GM12878 (cell line): ENCODE measurements around the gene VEGFB. TPM values are rescaled to one million over a fixed set of nuclear protein-coding genes. Genes with fewer than 3 reads are reported as not detected.
A peak's percentile ranks its signal among the peaks of the same experiment; 100 is the strongest.

Source experiments
- ATAC-seq: fragments of 200-7000 bp; cut with Tn5 transposase; 3 replicates; pipeline ENCODE4 v1.9.1; 2020; ENCODE audit warnings: mild to moderate bottlenecking, moderate library complexity
- BruUV-seq: library from RNA; stranded (reverse); fragments of 400-500 nt; replicated peaks from 2 replicates; lab custom pipeline; 2021; lab: Mats Ljungman, UMichigan
- CTCF ChIA-PET: fragments of 300-600 bp; sonication (Branson Sonifier 250); formaldehyde crosslinking; extraction: SDS; loops from one replicate; lab custom pipeline; 2021; ENCODE audit warnings: inconsistent platforms; lab: Yijun Ruan, JAX
- POLR2A ChIA-PET: fragments of 350-600 bp; formaldehyde crosslinking; extraction: SDS; loops from one replicate; lab custom pipeline; 2021; ENCODE audit warnings: inconsistent platforms; lab: Charles Lee
- RAD21 ChIA-PET: fragments of 300-600 bp; sonication (Branson Sonifier 250); formaldehyde crosslinking; loops from one replicate; lab custom pipeline; 2023; ENCODE audit warnings: antibody characterized with exemption; ENCODE audit not compliant: unreplicated experiment; lab: Charles Lee
- SMC1A ChIA-PET: fragments of 300-600 bp; sonication (Branson Sonifier 250); formaldehyde crosslinking; loops from one replicate; lab custom pipeline; 2023; ENCODE audit not compliant: unreplicated experiment, uncharacterized antibody; lab: Charles Lee
- DNase-seq: peaks from one replicate; pipeline ENCODE4 v3.0.0-alpha.2; 2011; ENCODE audit warnings: low read depth, low spot score
- FAIRE-seq: peaks from 3 replicates; lab custom pipeline; 2011; peaks lifted over from hg19 to GRCh38; lab: Jason Lieb, UNC
- H2AFZ ChIP-seq: 2 replicates; pipeline ENCODE4 v1.6.0; 2011; ENCODE audit warnings: low read depth, low read length, control low read depth; ENCODE audit not compliant: control insufficient read depth
- H3K27ac ChIP-seq: 2 replicates; pipeline ENCODE4 v1.5.1; 2011; ENCODE audit warnings: control low read depth; ENCODE audit not compliant: control insufficient read depth, insufficient read depth
- H3K27me3 ChIP-seq, 2 experiments: replicated peaks in 1 of 2; 2 replicates each; pipeline versions ENCODE4 v1.6.0 to v1.6.1; 2011; ENCODE audit warnings: low read length in 1 of 2; ENCODE audit not compliant: control insufficient read depth in 2 of 2, insufficient read depth in 2 of 2
- H3K36me3 ChIP-seq, 2 experiments: 2 replicates each; pipeline ENCODE4 v1.5.1; 2011; ENCODE audit warnings: low read length in 1 of 2; ENCODE audit not compliant: control insufficient read depth in 2 of 2, insufficient read depth in 2 of 2
- H3K4me1 ChIP-seq: 2 replicates; pipeline ENCODE4 v1.6.1; 2011; ENCODE audit warnings: mild to moderate bottlenecking, low read length, moderate library complexity, mixed read lengths; ENCODE audit not compliant: control insufficient read depth, insufficient read depth
- H3K4me2 ChIP-seq: 2 replicates; pipeline ENCODE4 v1.6.0; 2011; ENCODE audit warnings: control low read depth; ENCODE audit not compliant: control insufficient read depth, insufficient read depth
- H3K4me3 ChIP-seq: fragments of 200-600 bp; sonication (generic); 2 replicates; pipeline ENCODE4 v1.5.1; 2016
- H3K79me2 ChIP-seq: 2 replicates; pipeline ENCODE4 v1.6.0; 2011; ENCODE audit warnings: low read length; ENCODE audit not compliant: control insufficient read depth, insufficient read depth
- H3K9ac ChIP-seq: 2 replicates; pipeline ENCODE4 v1.8.0; 2011; ENCODE audit warnings: low read length, control low read depth, mixed read lengths; ENCODE audit not compliant: control insufficient read depth, insufficient read depth
- H3K9me3 ChIP-seq: replicated peaks from 3 replicates; pipeline ENCODE4 v1.5.1; 2011; ENCODE audit warnings: mild to moderate bottlenecking, low read length; ENCODE audit not compliant: control insufficient read depth, insufficient read depth
- H4K20me1 ChIP-seq: 2 replicates; pipeline ENCODE4 v1.6.0; 2011; ENCODE audit not compliant: control insufficient read depth, insufficient read depth
- BRCA1 ChIP-seq: IDR thresholded peaks from 2 replicates; pipeline ENCODE4 v1.6.1; 2011; ENCODE audit warnings: low read depth, low read length, improper control_type of control experiment
- CBX5 ChIP-seq: sonication (generic); IDR thresholded peaks from 2 replicates; pipeline ENCODE4 v1.6.1; 2016; ENCODE audit warnings: low read depth, moderate library complexity, mild to moderate bottlenecking, inconsistent platforms
- CREM ChIP-seq: IDR thresholded peaks from 2 replicates; pipeline ENCODE4 v1.6.1; 2014; ENCODE audit warnings: antibody characterized with exemption, low read depth
- IKZF1 ChIP-seq: fragments of 450-650 bp; conservative IDR thresholded peaks from 2 replicates; pipeline ENCODE4 v1.6.1; 2017; ENCODE audit warnings: antibody characterized with exemption, mild to moderate bottlenecking
- TCF3 ChIP-seq: IDR thresholded peaks from 2 replicates; pipeline ENCODE4 v1.6.1; 2012; ENCODE audit warnings: low read depth, mild to moderate bottlenecking, low read length, borderline replicate concordance; ENCODE audit not compliant: insufficient read depth
- WGBS: methylation state at CpG from one replicate; pipeline ENCODE4 v1.1.6; 2016; ENCODE audit warnings: low lambda C conversion rate; ENCODE audit not compliant: insufficient replicate concordance, insufficient coverage; ENCODE audit errors: missing lambda C conversion rate; 5-methylcytosine and 5-hydroxymethylcytosine counted together
- in situ Hi-C: fragments of 300-500 bp; cut with MboI; formaldehyde crosslinking; loops from 9 replicates; pipeline ENCODE4 v1.14.3; 2018; ENCODE audit warnings: mixed read lengths
- intact Hi-C: fragments of 100-400 bp; cut with micrococcal nuclease; formaldehyde crosslinking; loops from one replicate; pipeline ENCODE4 v1.14.2; 2022; ENCODE audit not compliant: unreplicated experiment
- polyA plus RNA-seq, 11 experiments: library from polyadenylated mRNA; depleted of rRNA in 4 of 11; unstranded in 6 of 11; stranded (reverse) in 5 of 11; fragments of >200 nt; fragmentation: Nextera tagmentation in 4 of 11; fragmentation: Illumina TruSeq in 1 of 11; extraction: Ambion mirVana in 4 of 11; extraction: Trizol in 1 of 11; gene quantifications; 1 replicate in 1 of 11; 2 replicates in 10 of 11; pipeline versions ENCODE4 v1.2.1 to v1.2.3, GENCODE V29; 2011 to 2016; ENCODE audit warnings: inconsistent platforms in 2 of 11, missing spikeins in 2 of 11, low read depth in 1 of 11
- total RNA-seq, 4 experiments: library from RNA; depleted of rRNA in 3 of 4; stranded (reverse); fragments of >200 nt in 3 of 4; fragmentation: Illumina TruSeq in 1 of 4; extraction: Trizol in 1 of 4; gene quantifications; 2 replicates each; pipeline versions ENCODE4 v1.2.1 to v1.2.3, GENCODE V29; 2013 to 2021

VEGFB gene
- total and polyA plus RNA-seq, 10 of the 15 experiments (the other 5 are each of a cell fraction or from before 2014, with no cell fraction given) = 7.0 to 75.8 (median 20.3) TPM

- TF ChIP-seq TCF3 (0 out of 2 replicates have a peak, but pooled peaks have one; percentile 0), BRCA1 (no peak), CREM (no peak), IKZF1 (0 out of 2 replicates have a peak, but pooled peaks have one; percentile 0), CBX5 (no peak)
- Histone ChIP-seq H3K27me3 (no peaks in the 10 kb centered on the region), H3K79me2 (peaks cover 24% of the 10 kb centered on the region), H3K9me3 (no peaks in the 10 kb centered on the region), H3K36me3 (peaks cover 0 to 10% of the 10 kb centered on the region in 2 experiments; a peak in 2 of 4 replicates), H3K4me2 (peak overlapping the region; percentile 98; the same call in 1 of the 2 replicates), H3K9ac (no peak overlapping the region), H3K27ac (no peak overlapping the region), H3K4me3 (peak overlapping the region; percentile 81), H4K20me1 (no peaks in the 10 kb centered on the region), H2AFZ (peak overlapping the region; percentile 94; the same call in 1 of the 2 replicates), H3K4me1 (peaks cover 12% of the 10 kb centered on the region)
- BruUV-seq = no TSS peak
- 58% methylated on average over 31 of the region's 31 CpGs for WGBS
- intact Hi-C loops (no loop called here), in situ Hi-C loops (loop anchor here (25.0 kb wide), 1 partner anchor 1614 kb away; the partner anchor contains the start of genes CFL1, EFEMP2 and MUS81)
- ATAC-seq (no peak), DNase-seq (no peak), FAIRE-seq (no peak)
- ChIA-PET CTCF (interaction anchor here (0.8 to 6.2 kb wide), 4 partner anchors 24 to 107 kb away, joined by 3 to 66 read pairs (median 34); partner anchors contain the start of gene FERMT3), RAD21 (interaction anchor here (8.6 kb wide), 1 partner anchor 42 kb away, joined by 104 read pairs; the partner anchor contains the start of gene FERMT3), SMC1A (interaction anchor here (0.6 to 1.1 kb wide), 2 partner anchors 42 to 44 kb away, joined by 3 read pairs; no protein-coding TSS in a partner anchor), POLR2A (interaction anchor here (0.5 to 7.4 kb wide), 3 partner anchors 8 to 41 kb away, joined by 3 to 82 read pairs (median 71); partner anchors contain the start of gene FERMT3)
Observed at GRCh38 chr11:64247729-64248531, 13.5 kb downstream of the VEGFB start.
